ENCODE data around the gene IFNG-AS1.

GRCh38 chr12:68040450-68041075 is 51.3 kb downstream of the IFNG-AS1 start:
- TF ChIP-seq CTCF (conservative IDR thresholded peaks at IDR 0.05; ENCODE audit: low read depth, low read length) (peak; percentile 95), EZH2phosphoT487 (IDR thresholded peaks at IDR 0.05; ENCODE audit: borderline replicate concordance, low read length) (no peak)

Data from PC-3 (cell line).